Retinal pigment epithelial cell (primary cell): ENCODE results near the gene NEDD4L.
"Not testable (repeated sequence)": the region's sequence is repeated elsewhere in the genome, so short reads cannot be mapped to it uniquely, and the experiment has no call there.

Experiments
- DNase-seq: peaks from one replicate; pipeline ENCODE4 v3.0.0-alpha.2; 2010; ENCODE audit warnings: low read depth
- H3K4me3 ChIP-seq: 2 replicates; pipeline ENCODE4 v1.5.1; 2011; ENCODE audit warnings: mild to moderate bottlenecking, low read length, control low read depth, moderate library complexity
- CTCF ChIP-seq: conservative IDR thresholded peaks from 2 replicates; pipeline ENCODE4 v1.5.1; 2011; ENCODE audit warnings: low read depth, low read length, control low read depth, inconsistent platforms

Gene NEDD4L

GRCh38 chr18:58169472-58169871, 125.4 kb downstream of the NEDD4L start:
- DNase-seq = no peak
- no peak for TF ChIP-seq CTCF

GRCh38 chr18:58170036-58170435, 126.0 kb downstream of the NEDD4L start:
- not testable (repeated sequence) for H3K4me3 ChIP-seq, DNase-seq

More at GRCh38 chr18:58169472-58169871, 125.4 kb downstream of the NEDD4L start:
- no peak overlapping the region for H3K4me3 ChIP-seq

- no peak for DNase-seq
- H3K4me3 ChIP-seq = no peak overlapping the region
- TF ChIP-seq CTCF = no peak
Observed at GRCh38 chr18:58172031-58172430, 128.0 kb downstream of the NEDD4L start.

GRCh38 chr18:58174285-58174684, 130.3 kb downstream of the NEDD4L start:
- no peak for TF ChIP-seq CTCF
- DNase-seq = no peak
- no peak overlapping the region for H3K4me3 ChIP-seq

GRCh38 chr18:58175122-58175785, 131.2 kb downstream of the NEDD4L start:
- DNase-seq = no peak
- peak; percentile 13 for TF ChIP-seq CTCF
- H3K4me3 ChIP-seq = no peak overlapping the region

GRCh38 chr18:58175786-58176176, 131.8 kb downstream of the NEDD4L start:
- H3K4me3 ChIP-seq = no peak overlapping the region
- no peak for TF ChIP-seq CTCF
- no peak for DNase-seq

GRCh38 chr18:58177004-58177717, 133.1 kb downstream of the NEDD4L start:
- TF ChIP-seq CTCF = no peak
- DNase-seq = peak; percentile 81
- H3K4me3 ChIP-seq = no peak overlapping the region
